Astrocyte (in vitro differentiated cells and primary cell): Measurements from ENCODE around the gene GRIP1. TPM values are rescaled to one million over a fixed set of nuclear protein-coding genes. Genes with fewer than 3 reads are reported as not detected.

Source experiments
- DNase-seq: peaks from one replicate; pipeline ENCODE4 v3.0.0-alpha.2; 2010; ENCODE audit warnings: low read depth
- FAIRE-seq: peaks from 2 replicates; lab custom pipeline; 2011; peaks lifted over from hg19 to GRCh38; lab: Jason Lieb, UNC
- H2AFZ ChIP-seq: 2 replicates; pipeline ENCODE4 v1.6.0; 2012; ENCODE audit warnings: low read depth, low read length, inconsistent platforms
- H3K27ac ChIP-seq: 2 replicates; pipeline ENCODE4 v1.5.1; 2011; ENCODE audit warnings: low read depth, low read length, inconsistent platforms
- H3K27me3 ChIP-seq: 2 replicates; pipeline ENCODE4 v1.6.0; 2011; ENCODE audit warnings: low read length, inconsistent platforms; ENCODE audit not compliant: insufficient read depth
- H3K36me3 ChIP-seq: 2 replicates; pipeline ENCODE4 v1.5.1; 2011; ENCODE audit warnings: low read length, inconsistent platforms; ENCODE audit not compliant: insufficient read depth
- H3K4me1 ChIP-seq: 2 replicates; pipeline ENCODE4 v1.5.1; 2011; ENCODE audit warnings: low read length, inconsistent platforms; ENCODE audit not compliant: insufficient read depth
- H3K4me2 ChIP-seq: 2 replicates; pipeline ENCODE4 v1.6.0; 2012; ENCODE audit warnings: low read length, inconsistent platforms
- H3K4me3 ChIP-seq: 2 replicates; pipeline ENCODE4 v1.5.1; 2011; ENCODE audit warnings: low read depth, mild to moderate bottlenecking, low read length, inconsistent platforms; ENCODE audit not compliant: insufficient read depth
- H3K79me2 ChIP-seq: 2 replicates; pipeline ENCODE4 v1.6.0; 2012; ENCODE audit warnings: mild to moderate bottlenecking, low read length, inconsistent platforms; ENCODE audit not compliant: insufficient read depth
- H3K9ac ChIP-seq: 2 replicates; pipeline ENCODE4 v1.6.0; 2012; ENCODE audit warnings: mild to moderate bottlenecking, low read length, inconsistent platforms
- H3K9me3 ChIP-seq: 2 replicates; pipeline ENCODE4 v1.5.1; 2012; ENCODE audit warnings: low read depth, mild to moderate bottlenecking, low read length, inconsistent platforms; ENCODE audit not compliant: insufficient read depth
- H4K20me1 ChIP-seq: 2 replicates; pipeline ENCODE4 v1.6.0; 2012; ENCODE audit warnings: low read length, inconsistent platforms; ENCODE audit not compliant: insufficient read depth
- H3K27ac Mint-ChIP-seq: one replicate; pipeline ENCODE4 v1.8.0; 2021; ENCODE audit warnings: mild to moderate bottlenecking, mixed read lengths; ENCODE audit not compliant: unreplicated experiment
- H3K27me3 Mint-ChIP-seq: one replicate; pipeline ENCODE4 v1.8.0; 2021; ENCODE audit warnings: low read depth, mixed read lengths; ENCODE audit not compliant: unreplicated experiment
- H3K36me3 Mint-ChIP-seq: one replicate; pipeline ENCODE4 v1.8.0; 2021; ENCODE audit warnings: low read depth, mixed read lengths; ENCODE audit not compliant: unreplicated experiment
- H3K4me1 Mint-ChIP-seq: one replicate; pipeline ENCODE4 v1.8.0; 2021; ENCODE audit warnings: low read depth, mixed read lengths; ENCODE audit not compliant: unreplicated experiment
- H3K4me3 Mint-ChIP-seq: one replicate; pipeline ENCODE4 v1.8.0; 2021; ENCODE audit warnings: mild to moderate bottlenecking, moderate library complexity, mixed read lengths; ENCODE audit not compliant: unreplicated experiment
- H3K9me3 Mint-ChIP-seq: one replicate; pipeline ENCODE4 v1.8.0; 2021; ENCODE audit warnings: mild to moderate bottlenecking, mixed read lengths; ENCODE audit not compliant: unreplicated experiment
- CTCF ChIP-seq: IDR thresholded peaks from 2 replicates; pipeline ENCODE4 v1.5.1; 2011; ENCODE audit warnings: low read depth, mild to moderate bottlenecking, inconsistent platforms, low read length, moderate library complexity; ENCODE audit not compliant: insufficient read depth
- EZH2 ChIP-seq: IDR thresholded peaks from 2 replicates; pipeline ENCODE4 v1.6.1; 2012; ENCODE audit warnings: mild to moderate bottlenecking, low read length, inconsistent platforms; ENCODE audit not compliant: insufficient read depth
- total RNA-seq: library from RNA; stranded (reverse); gene quantifications from 2 replicates; pipeline ENCODE4 v1.2.1, GENCODE V29; 2021

Gene GRIP1
- total RNA-seq, 1 donor from 2014 or later, result 16.7 TPM

GRCh38 chr12:66314278-66314677, 364.6 kb downstream of the GRIP1 start:
- FAIRE-seq, result no peak
- H3K27me3 Mint-ChIP-seq, result no peaks in the 10 kb centered on the region
- no peak for DNase-seq

GRCh38 chr12:66312189-66312588, 366.7 kb downstream of the GRIP1 start:
- Mint-ChIP-seq H3K27ac (no peak overlapping the region), H3K36me3 (peaks cover 7% of the 10 kb centered on the region), H3K27me3 (no peaks in the 10 kb centered on the region), H3K4me3 (no peak overlapping the region), H3K9me3 (no peaks in the 10 kb centered on the region), H3K4me1 (no peaks in the 10 kb centered on the region)
- H3K4me3 ChIP-seq, result no peak overlapping the region
- H3K27ac ChIP-seq, result no peak overlapping the region
- H4K20me1 ChIP-seq, result no peaks in the 10 kb centered on the region
- H3K4me1 ChIP-seq, result no peaks in the 10 kb centered on the region
- no peaks in the 10 kb centered on the region for H3K27me3 ChIP-seq
- no peak overlapping the region for H3K9ac ChIP-seq
- DNase-seq (no peak), FAIRE-seq (no peak)
- no peaks in the 10 kb centered on the region for H3K79me2 ChIP-seq
- H3K4me2 ChIP-seq, result no peak overlapping the region
- no peak overlapping the region for H2AFZ ChIP-seq
- no peaks in the 10 kb centered on the region for H3K36me3 ChIP-seq
- no peak for TF ChIP-seq EZH2
- TF ChIP-seq CTCF, result no peak
- no peaks in the 10 kb centered on the region for H3K9me3 ChIP-seq

More at GRCh38 chr12:66314278-66314677, 364.6 kb downstream of the GRIP1 start:
- Histone ChIP-seq H4K20me1 (no peaks in the 10 kb centered on the region), H3K27ac (no peak overlapping the region), H3K4me2 (no peak overlapping the region), H3K9me3 (no peaks in the 10 kb centered on the region), H3K9ac (no peak overlapping the region), H3K79me2 (no peaks in the 10 kb centered on the region), H2AFZ (no peak overlapping the region), H3K4me1 (no peaks in the 10 kb centered on the region), H3K4me3 (no peak overlapping the region), H3K27me3 (no peaks in the 10 kb centered on the region), H3K36me3 (no peaks in the 10 kb centered on the region)
- TF ChIP-seq CTCF (no peak), EZH2 (no peak)
- H3K36me3 Mint-ChIP-seq, result peaks cover 5% of the 10 kb centered on the region
- H3K27ac Mint-ChIP-seq, result no peak overlapping the region
- no peaks in the 10 kb centered on the region for H3K4me1 Mint-ChIP-seq
- no peaks in the 10 kb centered on the region for H3K9me3 Mint-ChIP-seq
- no peak overlapping the region for H3K4me3 Mint-ChIP-seq

GRCh38 chr12:66309606-66310005, 369.3 kb downstream of the GRIP1 start:
- Histone ChIP-seq H3K27me3 (no peaks in the 10 kb centered on the region), H3K4me1 (no peaks in the 10 kb centered on the region), H3K9me3 (no peaks in the 10 kb centered on the region), H2AFZ (no peak overlapping the region), H3K79me2 (no peaks in the 10 kb centered on the region), H3K36me3 (no peaks in the 10 kb centered on the region), H3K27ac (no peak overlapping the region), H3K4me2 (no peak overlapping the region), H3K4me3 (no peak overlapping the region), H3K9ac (no peak overlapping the region), H4K20me1 (no peaks in the 10 kb centered on the region)
- FAIRE-seq (no peak), DNase-seq (no peak)
- Mint-ChIP-seq H3K4me3 (no peak overlapping the region), H3K36me3 (peaks cover 7% of the 10 kb centered on the region), H3K27ac (no peak overlapping the region), H3K27me3 (no peaks in the 10 kb centered on the region), H3K4me1 (no peaks in the 10 kb centered on the region), H3K9me3 (no peaks in the 10 kb centered on the region)
- TF ChIP-seq EZH2, result no peak
